Mesenteric fat pad (tissue), 1 donor: ENCODE results near the gene PRKN. TPM values are rescaled to one million over a fixed set of nuclear protein-coding genes. Genes with fewer than 3 reads are reported as not detected.
"Not testable (repeated sequence)": the region's sequence is repeated elsewhere in the genome, so short reads cannot be mapped to it uniquely, and the experiment has no call there.

ENCODE experiments used
- DNase-seq: peaks from one replicate; pipeline ENCODE4 v3.0.0-alpha.2; 2020; ENCODE audit warnings: low spot score
- total RNA-seq: library from RNA; stranded (reverse); fragmentation: NEBNext Ultra II Directional; extraction: Animal tissue kit (Norgen Biotek cat#: 25700); gene quantifications from one replicate; pipeline ENCODE4 v1.2.1, GENCODE V29; 2021
- donor health status: DM: yes; HTN: yes; CAD: no.

PRKN gene
- total RNA-seq, 1 donor from 2014 or later: 10.1 TPM

- DNase-seq: not testable (repeated sequence)
Measured at GRCh38 chr6:162678896-162679295, 48.7 kb downstream of the PRKN start.

- no peak for DNase-seq
Measured at GRCh38 chr6:162675503-162675902, 52.1 kb downstream of the PRKN start.

- DNase-seq: no peak
Measured at GRCh38 chr6:162674452-162674851, 53.1 kb downstream of the PRKN start.

GRCh38 chr6:162671580-162672165 lies 55.9 kb downstream of the PRKN start:
- DNase-seq: no peak

GRCh38 chr6:162670345-162670744 lies 57.2 kb downstream of the PRKN start:
- DNase-seq: no peak

GRCh38 chr6:162666246-162666645 lies 61.3 kb downstream of the PRKN start:
- DNase-seq: no peak

- DNase-seq: no peak
Measured at GRCh38 chr6:162653808-162654207, 73.8 kb downstream of the PRKN start.

GRCh38 chr6:162651505-162651904 lies 76.1 kb downstream of the PRKN start:
- DNase-seq: no peak

GRCh38 chr6:162649271-162649670 lies 78.3 kb downstream of the PRKN start:
- DNase-seq: no peak

- no peak for DNase-seq
Measured at GRCh38 chr6:162644153-162644552, 83.4 kb downstream of the PRKN start.

- DNase-seq: no peak
Measured at GRCh38 chr6:162640756-162641155, 86.8 kb downstream of the PRKN start.

- DNase-seq: no peak
Measured at GRCh38 chr6:162639951-162640350, 87.6 kb downstream of the PRKN start.

GRCh38 chr6:162638931-162639574 lies 88.5 kb downstream of the PRKN start:
- no peak for DNase-seq

- DNase-seq: no peak
Measured at GRCh38 chr6:162637317-162637716, 90.2 kb downstream of the PRKN start.

- no peak for DNase-seq
Measured at GRCh38 chr6:162636167-162636566, 91.4 kb downstream of the PRKN start.

- no peak for DNase-seq
Measured at GRCh38 chr6:162631546-162631945, 96.0 kb downstream of the PRKN start.

- DNase-seq: no peak
Measured at GRCh38 chr6:162630069-162630468, 97.5 kb downstream of the PRKN start.

GRCh38 chr6:162627825-162628224 lies 99.7 kb downstream of the PRKN start:
- no peak for DNase-seq

GRCh38 chr6:162627362-162627761 lies 100.2 kb downstream of the PRKN start:
- no peak for DNase-seq

GRCh38 chr6:162626869-162627268 lies 100.7 kb downstream of the PRKN start:
- no peak for DNase-seq

GRCh38 chr6:162625846-162626540 lies 101.6 kb downstream of the PRKN start:
- no peak for DNase-seq

- DNase-seq: no peak
Measured at GRCh38 chr6:162622572-162622971, 105.0 kb downstream of the PRKN start.

GRCh38 chr6:162621246-162621645 lies 106.3 kb downstream of the PRKN start:
- no peak for DNase-seq
